ENCODE measurements around the gene CD48. TPM values are rescaled to one million over a fixed set of nuclear protein-coding genes. Genes with fewer than 3 reads are reported as not detected.

Gene CD48
- total RNA-seq, 2 experiments from 2014 or later, result 387 to 395 TPM

GRCh38 chr1:160755461-160755860, 43.8 kb upstream of the CD48 start:
- no peak overlapping the region for H3K4me3 ChIP-seq (ENCODE audit: low read length)
- H3K27me3 ChIP-seq (ENCODE audit: control insufficient read depth in 1 of 2, insufficient read depth in 2 of 2, low read length in 2 of 2), result no peaks in the 10 kb centered on the region
- DNase-seq, result no peak
- no peaks in the 10 kb centered on the region for H3K9me3 ChIP-seq (ENCODE audit: control insufficient read depth in 1 of 2, insufficient read depth in 1 of 2, low read length in 2 of 2)
- no peaks in the 10 kb centered on the region for H3K27me3 Mint-ChIP-seq
- CTCF ChIA-PET, result no interaction called here
- no peaks in the 10 kb centered on the region for H3K36me3 Mint-ChIP-seq (ENCODE audit: low read depth)
- peaks cover 4% of the 10 kb centered on the region for H3K4me1 Mint-ChIP-seq (ENCODE audit: low read depth)
- POLR2A ChIA-PET, result interaction anchor here (0.7 to 1.5 kb wide), 3 partner anchors 11 to 131 kb away, joined by 3 to 5 read pairs (median 3); no protein-coding TSS in a partner anchor
- no peak overlapping the region for H3K27ac Mint-ChIP-seq
- H3K4me1 ChIP-seq (ENCODE audit: insufficient read depth, low read length), result peaks cover 17% of the 10 kb centered on the region
- H3K27ac ChIP-seq (ENCODE audit: low read depth in 1 of 2, low read length in 2 of 2), result no peak overlapping the region
- no peak for TF ChIP-seq CTCF (IDR thresholded peaks at IDR 0.05)
- H3K4me3 Mint-ChIP-seq, result no peak overlapping the region
- intact Hi-C loops (cut with DNase I, micrococcal nuclease), result no loop called here
- H3K9me3 Mint-ChIP-seq, result no peaks in the 10 kb centered on the region
- no peaks in the 10 kb centered on the region for H3K36me3 ChIP-seq (ENCODE audit: insufficient read depth, low read length)
- no peak for ATAC-seq (ENCODE audit: poor library complexity)

GRCh38 chr1:160753594-160753993, 42.0 kb upstream of the CD48 start:
- H3K27ac ChIP-seq (ENCODE audit: low read depth in 1 of 2, low read length in 2 of 2), result no peak overlapping the region
- no peak overlapping the region for H3K27ac Mint-ChIP-seq
- H3K27me3 ChIP-seq (ENCODE audit: control insufficient read depth in 1 of 2, insufficient read depth in 2 of 2, low read length in 2 of 2), result no peaks in the 10 kb centered on the region
- CTCF ChIA-PET, result interaction anchor here (1.4 kb wide), 1 partner anchor 15 kb away, joined by 4 read pairs; no protein-coding TSS in a partner anchor
- peaks cover 4% of the 10 kb centered on the region for H3K4me1 Mint-ChIP-seq (ENCODE audit: low read depth)
- H3K9me3 Mint-ChIP-seq, result no peaks in the 10 kb centered on the region
- H3K4me3 Mint-ChIP-seq, result no peak overlapping the region
- H3K36me3 Mint-ChIP-seq (ENCODE audit: low read depth), result no peaks in the 10 kb centered on the region
- intact Hi-C loops (cut with DNase I, micrococcal nuclease), result no loop called here
- DNase-seq (no peak), ATAC-seq (ENCODE audit: poor library complexity) (no peak)
- POLR2A ChIA-PET, result interaction anchor here (1.2 kb wide), 1 partner anchor 9 kb away, joined by 3 read pairs; no protein-coding TSS in a partner anchor
- no peak overlapping the region for H3K4me3 ChIP-seq (ENCODE audit: low read length)
- H3K9me3 ChIP-seq (ENCODE audit: control insufficient read depth in 1 of 2, insufficient read depth in 1 of 2, low read length in 2 of 2), result no peaks in the 10 kb centered on the region
- H3K27me3 Mint-ChIP-seq, result no peaks in the 10 kb centered on the region
- peaks cover 23% of the 10 kb centered on the region for H3K4me1 ChIP-seq (ENCODE audit: insufficient read depth, low read length)
- H3K36me3 ChIP-seq (ENCODE audit: insufficient read depth, low read length), result no peaks in the 10 kb centered on the region
- no peak for TF ChIP-seq CTCF (IDR thresholded peaks at IDR 0.05)

GRCh38 chr1:160752924-160753323, 41.3 kb upstream of the CD48 start:
- intact Hi-C loops (cut with DNase I, micrococcal nuclease), result no loop called here
- H3K27ac Mint-ChIP-seq, result no peak overlapping the region
- H3K36me3 Mint-ChIP-seq (ENCODE audit: low read depth), result no peaks in the 10 kb centered on the region

More at GRCh38 chr1:160752924-160753323, 41.3 kb upstream of the CD48 start:
- no peaks in the 10 kb centered on the region for H3K9me3 Mint-ChIP-seq
- ATAC-seq (ENCODE audit: poor library complexity) (no peak), DNase-seq (no peak)
- Histone ChIP-seq H3K4me1 (ENCODE audit: insufficient read depth, low read length) (peaks cover 23% of the 10 kb centered on the region), H3K27ac (ENCODE audit: low read depth in 1 of 2, low read length in 2 of 2) (no peak overlapping the region), H3K9me3 (ENCODE audit: control insufficient read depth in 1 of 2, insufficient read depth in 1 of 2, low read length in 2 of 2) (no peaks in the 10 kb centered on the region), H3K4me3 (ENCODE audit: low read length) (no peak overlapping the region), H3K36me3 (ENCODE audit: insufficient read depth, low read length) (no peaks in the 10 kb centered on the region), H3K27me3 (ENCODE audit: control insufficient read depth in 1 of 2, insufficient read depth in 2 of 2, low read length in 2 of 2) (no peaks in the 10 kb centered on the region)
- POLR2A ChIA-PET, result interaction anchor here (1.2 kb wide), 1 partner anchor 8 kb away, joined by 3 read pairs; no protein-coding TSS in a partner anchor
- no peaks in the 10 kb centered on the region for H3K27me3 Mint-ChIP-seq
- no peak for TF ChIP-seq CTCF (IDR thresholded peaks at IDR 0.05)
- H3K4me3 Mint-ChIP-seq, result no peak overlapping the region
- CTCF ChIA-PET, result interaction anchor here (1.4 kb wide), 1 partner anchor 16 kb away, joined by 4 read pairs; no protein-coding TSS in a partner anchor
- peaks cover 4% of the 10 kb centered on the region for H3K4me1 Mint-ChIP-seq (ENCODE audit: low read depth)

All from CD4-positive, alpha-beta T cell (primary cell).